Right cardiac atrium (tissue), 5 donors: ENCODE results near the gene MMP17. TPM values are rescaled to one million over a fixed set of nuclear protein-coding genes. Genes with fewer than 3 reads are reported as not detected.

Experiments used
- ATAC-seq, 2 donors: fragments of 200-7000 bp; cut with Tn5 transposase; one replicate each; pipeline versions ENCODE4 v1.8.0 to v1.9.1; 2020; ENCODE audit warnings: moderate library complexity in 2 of 2, mild to moderate bottlenecking in 1 of 2
- DNase-seq, 3 donors: peaks; one replicate each; pipeline ENCODE4 v3.0.0-alpha.2; 2020
- H3K27ac ChIP-seq: one replicate; pipeline ENCODE4 v1.5.1; 2013; ENCODE audit warnings: mild to moderate bottlenecking, low read length, control low read depth, moderate library complexity
- H3K27me3 ChIP-seq: one replicate; pipeline ENCODE4 v1.6.1; 2013; ENCODE audit not compliant: control insufficient read depth, insufficient read depth
- H3K4me1 ChIP-seq: one replicate; pipeline ENCODE4 v1.6.1; 2013; ENCODE audit warnings: low read length; ENCODE audit not compliant: control insufficient read depth, insufficient read depth
- H3K4me3 ChIP-seq: one replicate; pipeline ENCODE4 v1.5.1; 2013; ENCODE audit warnings: low read length, control low read depth
- H3K9me3 ChIP-seq: one replicate; pipeline ENCODE4 v1.6.1; 2013; ENCODE audit warnings: low read length; ENCODE audit not compliant: control insufficient read depth
- WGBS: extraction: QIAGEN DNeasy Blood & Tissue Kit; methylation state at CpG from one replicate; pipeline ENCODE4 v1.1.7; 2013; 5-methylcytosine and 5-hydroxymethylcytosine counted together
- intact Hi-C, 4 donors: fragments of 100-400 bp; cut with DNase I; formaldehyde crosslinking; loops; one replicate each; pipeline versions ENCODE4 v1.11.0 to v1.14.0; 2022 to 2023
- polyA plus RNA-seq: library from polyadenylated mRNA; stranded (reverse); fragments of 200-250 nt; gene quantifications from one replicate; pipeline ENCODE4 v1.2.3, GENCODE V29; 2013
- total RNA-seq, 4 donors: library from RNA; stranded (reverse); fragmentation: NEBNext Ultra II Directional; extraction: Animal tissue kit (Norgen Biotek cat#: 25700); gene quantifications; one replicate each; pipeline ENCODE4 v1.2.1, GENCODE V29; 2021
- donor health status: healthy with polysubstance abuse.
- donor health status: DM: no; HTN: yes; CAD: no.
- donor health status: DM: no; HTN: no; CAD: no.
- donor health status: DM: no; HTN: yes; CAD: no; lungs with severe emphysema.
- donor health status: DM: yes; HTN: yes; CAD: no.

Gene MMP17
- total and polyA plus RNA-seq, 5 donors, result 0.89 to 2.4 (median 1.4) TPM

GRCh38 chr12:131892711-131893604 lies 64.8 kb downstream of the MMP17 start:
- Histone ChIP-seq H3K27ac (no peak overlapping the region), H3K27me3 (no peaks in the 10 kb centered on the region), H3K9me3 (no peaks in the 10 kb centered on the region), H3K4me1 (peaks cover 3% of the 10 kb centered on the region), H3K4me3 (no peak overlapping the region)
- ATAC-seq, result no peak
- intact Hi-C loops, result loop anchor here in 1 of 4 donors (5.0 kb wide), 1 partner anchor 34 kb away; the partner anchor contains the start of gene PUS1
- peak in 2 of 3 donors; percentile 47 to 53 for DNase-seq
- WGBS, result 79% methylated on average over 26 of the region's 26 CpGs

- no peaks in the 10 kb centered on the region for H3K9me3 ChIP-seq
- DNase-seq (no peak), ATAC-seq (no peak)
- intact Hi-C loops, result loop anchor here in 1 of 4 donors (5.0 kb wide), 1 partner anchor 34 kb away; the partner anchor contains the start of gene PUS1
- peak overlapping the region; percentile 40 for H3K4me3 ChIP-seq
- no peaks in the 10 kb centered on the region for H3K27me3 ChIP-seq
- 38% methylated on average over 19 of the region's 19 CpGs for WGBS
- peaks cover 3% of the 10 kb centered on the region for H3K4me1 ChIP-seq
- H3K27ac ChIP-seq, result no peak overlapping the region
These were observed 65.6 kb downstream of the MMP17 start for GRCh38 chr12:131893605-131894312.

- H3K4me3 ChIP-seq, result peak within 1 kb of the TSS; percentile 99
- H3K9me3 ChIP-seq, result no peaks in the 10 kb centered on the region
- under 1% methylated on average over 64 of the region's 64 CpGs for WGBS
- no peaks in the 10 kb centered on the region for H3K27me3 ChIP-seq
- intact Hi-C loops, result loop anchor here in 1 of 4 donors (5.0 kb wide), 1 partner anchor 33 kb away; the partner anchor contains the start of gene PUS1
- H3K4me1 ChIP-seq, result peaks cover 3% of the 10 kb centered on the region
- peak; percentile 94 to 99 (median 98) for DNase-seq
- ATAC-seq, result peak; percentile 83 to 85
- peak within 1 kb of the TSS; percentile 95 for H3K27ac ChIP-seq
These were observed 66.2 kb downstream of the MMP17 start, which contains the start of gene ULK1 for GRCh38 chr12:131894313-131894860. Gene ULK1, plus strand, starts transcription at chr12:131894622. Its CDS starts 380 bp downstream, at chr12:131895002.

DNA sequence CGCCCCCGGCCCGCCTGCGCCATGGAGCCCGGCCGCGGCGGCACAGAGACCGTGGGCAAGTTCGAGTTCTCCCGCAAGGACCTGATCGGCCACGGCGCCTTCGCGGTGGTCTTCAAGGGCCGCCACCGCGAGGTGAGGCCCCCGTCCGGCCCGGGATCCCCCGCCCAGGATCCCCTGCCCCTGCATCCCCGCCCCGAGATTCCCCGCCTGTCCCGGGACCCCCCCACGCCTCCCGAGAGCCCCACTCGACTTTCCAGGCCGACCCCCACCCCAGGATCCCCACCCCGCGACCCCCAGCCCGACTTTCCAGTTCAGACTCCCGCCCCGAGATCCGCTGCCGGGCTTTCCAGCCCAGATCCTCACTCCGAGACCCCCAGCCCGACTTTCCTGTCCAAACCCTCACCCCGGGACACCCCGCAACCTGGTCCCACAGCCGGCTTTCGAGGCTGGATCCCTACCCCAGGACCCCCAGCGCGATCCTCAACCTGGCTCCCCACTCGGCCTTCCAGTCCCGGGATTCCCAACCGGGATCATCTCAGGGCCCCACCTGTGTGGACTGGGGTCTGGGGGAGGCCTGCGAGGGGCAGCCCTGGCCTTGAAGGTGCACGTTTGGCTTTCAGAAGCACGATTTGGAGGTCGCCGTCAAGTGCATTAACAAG lies 66.9 kb downstream of the MMP17 start:
- H3K27me3 ChIP-seq, result no peaks in the 10 kb centered on the region
- peak overlapping the region; percentile 95 for H3K27ac ChIP-seq
- intact Hi-C loops, result loop anchor here in 1 of 4 donors (5.0 kb wide), 2 partner anchors 32 to 52 kb away; partner anchors contain the start of genes EP400 and PUS1
- peaks cover 3% of the 10 kb centered on the region for H3K4me1 ChIP-seq
- no peak for ATAC-seq
- 2% methylated on average over 54 of the region's 54 CpGs for WGBS
- H3K9me3 ChIP-seq, result no peaks in the 10 kb centered on the region
- peak; percentile 31 to 73 (median 65) for DNase-seq
- H3K4me3 ChIP-seq, result peak overlapping the region; percentile 99

DNA sequence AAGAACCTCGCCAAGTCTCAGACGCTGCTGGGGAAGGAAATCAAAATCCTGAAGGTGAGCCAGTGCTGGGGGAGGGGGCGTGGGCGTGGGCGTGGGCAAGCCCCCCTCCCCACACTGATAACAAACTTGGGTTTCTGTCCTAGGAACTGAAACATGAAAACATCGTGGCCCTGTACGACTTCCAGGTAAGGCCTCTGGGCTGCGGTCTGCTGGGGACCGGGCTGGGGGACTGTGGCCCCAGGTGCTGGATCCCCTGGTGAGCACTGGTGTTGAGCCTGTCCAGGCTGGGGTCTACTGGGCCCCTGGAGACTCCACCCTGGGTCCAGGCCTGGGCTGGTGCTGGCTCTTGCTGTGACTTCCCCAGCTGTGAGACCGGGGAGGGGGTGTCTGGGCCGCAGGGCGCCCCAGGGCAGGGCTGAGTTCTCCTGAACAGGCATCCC lies 67.5 kb downstream of the MMP17 start:
- Histone ChIP-seq H3K9me3 (no peaks in the 10 kb centered on the region), H3K27me3 (no peaks in the 10 kb centered on the region), H3K27ac (peak overlapping the region; percentile 95), H3K4me1 (peaks cover 3% of the 10 kb centered on the region), H3K4me3 (peak overlapping the region; percentile 99)
- intact Hi-C loops, result loop anchor here in 1 of 4 donors (5.0 kb wide), 1 partner anchor 52 kb away; the partner anchor contains the start of gene EP400
- no peak for DNase-seq
- no peak for ATAC-seq
- 4% methylated on average over 12 of the region's 12 CpGs for WGBS

DNA sequence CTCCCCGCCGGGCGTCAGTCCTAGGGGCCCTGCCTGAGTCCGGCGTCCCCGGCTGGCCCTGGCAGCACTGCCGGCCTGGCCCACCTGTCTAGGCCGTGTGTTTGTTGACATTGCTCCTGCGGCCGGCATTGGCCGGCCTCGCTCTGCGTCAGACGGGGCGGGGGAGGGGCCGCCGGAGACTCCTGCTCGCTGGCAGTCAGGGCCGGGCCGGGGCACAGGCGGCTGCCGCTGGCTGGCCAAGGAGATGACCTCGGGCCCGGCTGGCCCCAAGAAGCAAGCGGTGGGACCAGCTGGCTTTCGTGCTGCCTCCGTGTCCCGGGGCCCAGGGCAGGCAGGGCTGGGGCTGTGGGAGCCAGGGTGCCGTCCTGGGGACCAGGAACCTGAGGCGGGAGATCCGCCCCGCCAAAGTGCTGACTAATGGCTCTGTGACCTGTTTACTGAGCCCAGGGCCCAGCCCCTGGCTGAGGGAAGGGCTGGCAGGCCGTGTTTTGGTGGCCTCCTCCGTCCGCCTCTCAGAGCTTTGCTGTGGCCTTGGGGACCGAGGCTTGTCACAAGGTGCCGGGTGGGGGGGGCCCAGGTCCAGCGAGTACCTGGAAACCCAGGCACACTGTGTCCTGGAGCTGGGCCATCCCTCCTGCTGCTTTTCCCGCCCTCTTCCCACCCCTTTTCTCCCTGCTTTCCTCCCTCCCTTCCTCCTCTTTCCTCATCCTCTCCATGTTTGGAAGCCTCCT lies 68.1 kb downstream of the MMP17 start:
- no peaks in the 10 kb centered on the region for H3K9me3 ChIP-seq
- no peaks in the 10 kb centered on the region for H3K27me3 ChIP-seq
- DNase-seq, result peak; percentile 90 to 97 (median 96)
- under 1% methylated on average over 39 of the region's 39 CpGs for WGBS
- peak; percentile 91 for ATAC-seq
- H3K4me3 ChIP-seq, result peak overlapping the region; percentile 99
- peak overlapping the region; percentile 95 for H3K27ac ChIP-seq
- intact Hi-C loops, result loop anchor here in 1 of 4 donors (5.0 kb wide), 1 partner anchor 51 kb away; the partner anchor contains the start of gene EP400
- H3K4me1 ChIP-seq, result peaks cover 3% of the 10 kb centered on the region

- Histone ChIP-seq H3K4me1 (peaks cover 3% of the 10 kb centered on the region), H3K4me3 (no peak overlapping the region), H3K9me3 (no peaks in the 10 kb centered on the region), H3K27ac (peak overlapping the region; percentile 95), H3K27me3 (no peaks in the 10 kb centered on the region)
- peak; percentile 80 to 84 for ATAC-seq
- intact Hi-C loops, result loop anchor here in 1 of 4 donors (5.0 kb wide), 1 partner anchor 50 kb away; the partner anchor contains the start of gene EP400
- peak; percentile 91 to 96 (median 96) for DNase-seq
- WGBS, result 61% methylated on average over 14 of the region's 14 CpGs
These were observed 68.6 kb downstream of the MMP17 start for GRCh38 chr12:131896811-131897270.

DNA sequence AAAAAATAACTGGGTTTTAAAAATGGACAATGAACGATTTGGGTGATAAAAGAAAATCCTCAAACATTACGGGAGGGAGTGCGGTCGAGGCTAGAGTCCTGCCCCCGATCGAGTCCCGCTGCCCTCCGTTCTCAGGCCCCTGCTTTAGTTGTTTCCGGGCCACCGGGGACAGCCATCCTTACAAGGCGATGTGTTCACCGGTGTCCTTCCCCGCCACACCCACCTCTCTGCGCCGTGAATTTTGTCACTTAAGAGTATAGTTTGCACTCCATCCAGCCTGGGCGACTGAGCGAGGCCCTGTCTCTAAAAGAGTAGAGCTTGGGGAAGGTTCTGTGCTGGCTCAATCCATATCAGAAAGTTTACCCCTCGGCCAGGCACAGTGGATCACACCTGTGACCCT lies 69.1 kb downstream of the MMP17 start:
- intact Hi-C loops, result loop anchor here in 1 of 4 donors (5.0 kb wide), 1 partner anchor 50 kb away; the partner anchor contains the start of gene EP400
- DNase-seq, result peak; percentile 13 to 64 (median 55)
- ATAC-seq, result no peak
- Histone ChIP-seq H3K4me3 (no peak overlapping the region), H3K4me1 (peaks cover 6% of the 10 kb centered on the region), H3K27me3 (no peaks in the 10 kb centered on the region), H3K27ac (no peak overlapping the region), H3K9me3 (no peaks in the 10 kb centered on the region)
- WGBS, result 91% methylated on average over 18 of the region's 18 CpGs

- 83% methylated on average over 9 of the region's 9 CpGs for WGBS
- intact Hi-C loops, result loop anchor here in 1 of 4 donors (5.0 kb wide), 1 partner anchor 49 kb away; the partner anchor contains the start of gene EP400
- H3K9me3 ChIP-seq, result no peaks in the 10 kb centered on the region
- H3K4me1 ChIP-seq, result peaks cover 9% of the 10 kb centered on the region
- ATAC-seq, result no peak
- no peaks in the 10 kb centered on the region for H3K27me3 ChIP-seq
- peak in 1 of 3 donors; percentile 25 for DNase-seq
- H3K27ac ChIP-seq, result no peak overlapping the region
- no peak overlapping the region for H3K4me3 ChIP-seq
These were observed 69.7 kb downstream of the MMP17 start for GRCh38 chr12:131897875-131898274.
